GM10266 (cell line): ENCODE results near the gene CCDC102B.
"Not testable (repeated sequence)": the region's sequence is repeated elsewhere in the genome, so short reads cannot be mapped to it uniquely, and the experiment has no call there.

Experiments used
- DNase-seq: peaks from one replicate; pipeline ENCODE4 v3.0.0; 2012; ENCODE audit errors: extremely low spot score
- CTCF ChIP-seq: IDR thresholded peaks from 2 replicates; pipeline ENCODE4 v1.5.1; 2012; ENCODE audit warnings: mild to moderate bottlenecking, low read depth; ENCODE audit not compliant: control insufficient read depth, insufficient read depth; ENCODE audit errors: missing control alignments

The CCDC102B gene

DNA sequence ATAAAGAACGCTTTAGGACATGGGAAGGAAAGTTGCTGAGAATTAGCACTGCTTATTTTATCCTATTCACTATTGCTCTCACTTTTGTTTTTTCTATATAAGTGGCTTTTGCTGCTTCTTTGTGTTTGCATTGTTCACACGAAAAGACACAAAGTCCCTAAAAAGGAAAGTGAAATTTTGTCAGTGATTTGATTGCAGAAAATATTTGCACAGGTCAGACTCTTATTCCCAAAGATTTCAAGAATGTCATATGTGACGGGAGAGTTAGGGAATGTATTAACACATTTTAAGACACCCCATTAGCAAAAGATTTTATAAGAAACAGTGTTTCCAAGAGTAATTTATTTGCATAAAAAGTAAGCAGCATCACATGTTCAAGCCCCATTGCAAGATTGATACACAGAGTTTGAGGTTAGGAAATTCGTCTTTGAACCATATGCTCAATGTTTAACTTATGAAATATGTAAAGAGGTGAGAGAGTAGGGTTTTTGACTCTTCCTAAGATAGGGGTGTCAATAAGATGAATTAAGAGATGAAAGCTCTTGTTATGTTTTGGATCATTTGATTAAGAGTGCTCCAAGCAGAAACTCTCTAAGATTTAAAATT is 57.0 kb downstream of the CCDC102B start:
- no peak for TF ChIP-seq CTCF

DNA sequence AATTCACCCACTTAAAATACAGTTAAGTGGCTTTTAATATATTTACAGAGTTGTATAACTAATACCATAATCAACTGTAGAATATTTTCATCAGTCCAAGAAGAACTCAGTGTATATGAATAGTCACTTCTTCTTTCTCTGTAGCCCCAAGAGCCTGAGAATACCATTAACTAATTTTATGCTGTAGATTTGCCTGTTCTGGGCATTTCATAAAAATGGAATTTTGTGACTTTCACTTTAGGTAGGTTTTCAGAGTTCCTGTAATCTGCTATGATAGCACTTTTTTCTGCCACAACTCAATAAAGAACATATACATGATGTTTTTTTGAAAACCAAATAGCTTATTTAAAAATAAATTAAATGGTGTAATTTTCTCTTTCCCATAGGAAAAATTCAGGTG is 57.6 kb downstream of the CCDC102B start:
- DNase-seq: no peak
- no peak for TF ChIP-seq CTCF

More for the DNA sequence above, 57.0 kb downstream of the CCDC102B start:
- no peak for DNase-seq

DNA sequence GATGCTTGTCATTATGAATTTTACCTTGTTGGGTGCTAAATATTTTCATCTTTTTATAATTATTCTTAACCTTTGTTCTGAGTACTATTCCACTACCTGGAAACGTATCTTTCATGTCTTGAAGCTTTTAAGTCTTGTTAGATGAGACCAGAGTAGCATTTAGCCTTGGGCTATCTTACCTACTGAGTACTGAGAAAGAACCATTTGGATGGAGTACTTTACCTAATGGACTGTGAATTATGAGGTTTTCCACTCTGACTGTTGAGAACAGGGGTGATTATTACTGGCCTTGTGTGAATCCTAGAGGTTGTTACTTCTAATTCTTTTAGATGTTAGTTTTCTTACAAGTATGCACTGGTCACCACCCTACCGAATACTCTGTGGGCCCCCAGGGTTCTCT is 63.5 kb downstream of the CCDC102B start:
- TF ChIP-seq CTCF: no peak
- no peak for DNase-seq

DNA sequence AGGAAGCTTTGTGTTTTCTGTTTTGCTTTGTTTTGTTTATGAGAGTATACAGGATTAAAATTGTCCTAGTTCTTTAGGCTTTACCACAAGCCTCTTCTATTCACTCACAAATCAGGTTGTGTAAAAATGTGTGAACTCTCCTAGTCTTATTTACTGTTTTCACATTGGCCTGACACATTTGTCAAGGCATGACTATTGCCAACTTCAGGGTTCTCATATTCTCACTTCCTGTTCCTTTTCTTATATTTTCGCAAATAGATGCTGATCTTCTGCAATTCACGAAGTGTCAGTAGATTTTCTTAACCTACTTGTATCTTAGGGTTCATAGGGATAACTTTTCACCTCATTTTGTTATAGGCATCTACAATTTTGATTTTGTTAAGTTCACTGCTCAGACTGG is 67.1 kb downstream of the CCDC102B start:
- DNase-seq: no peak
- TF ChIP-seq CTCF: no peak

GRCh38 chr18:68865503-68865902 is 67.6 kb downstream of the CCDC102B start:
- DNase-seq: no peak
- no peak for TF ChIP-seq CTCF

- DNase-seq: no peak
- TF ChIP-seq CTCF: no peak
Observed at GRCh38 chr18:68873003-68873402, 75.1 kb downstream of the CCDC102B start.

DNA sequence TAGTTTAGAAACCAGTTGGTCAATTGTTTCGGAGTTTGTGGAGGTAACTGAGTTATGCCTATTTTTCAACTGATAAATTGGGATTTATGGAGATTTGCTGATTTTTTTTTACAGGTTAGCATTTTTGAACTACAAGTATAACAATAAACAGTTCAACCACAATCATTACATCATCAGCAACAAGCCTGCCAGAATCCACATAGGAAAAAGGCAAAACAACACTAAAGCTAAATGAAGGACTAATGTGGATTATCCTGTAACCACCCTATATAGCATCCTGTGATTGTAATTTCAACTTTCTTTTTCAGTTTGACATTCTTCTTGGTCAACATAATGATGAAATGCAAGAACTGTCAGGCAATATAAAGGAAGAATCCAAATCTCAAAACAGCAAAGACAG is 76.5 kb downstream of the CCDC102B start:
- no peak for TF ChIP-seq CTCF
- no peak for DNase-seq

- not testable (repeated sequence) for DNase-seq
Observed at GRCh38 chr18:68879947-68880346, 82.1 kb downstream of the CCDC102B start.
